DND-41 (cell line): Measurements from ENCODE around the gene ADAMTS16.

Experiments
- ATAC-seq: fragments of 200-7000 bp; cut with Tn5 transposase; 3 replicates; pipeline ENCODE4 v1.9.1; 2021; ENCODE audit warnings: low read depth; ENCODE audit not compliant: insufficient read depth
- DNase-seq: peaks from one replicate; pipeline ENCODE4 v3.0.0-alpha.2; 2020
- H2AFZ ChIP-seq: 2 replicates; pipeline ENCODE4 v1.6.0; 2012; ENCODE audit warnings: low read depth, low read length
- H3K27ac ChIP-seq: 2 replicates; pipeline ENCODE4 v1.5.1; 2012; ENCODE audit warnings: low read length, inconsistent platforms
- H3K27me3 ChIP-seq: fragments of 200-600 bp; sonication (generic); 2 replicates; pipeline ENCODE4 v1.6.0; 2012; ENCODE audit warnings: low read length, mild to moderate bottlenecking, inconsistent platforms; ENCODE audit not compliant: insufficient read depth, poor library complexity
- H3K36me3 ChIP-seq: 2 replicates; pipeline ENCODE4 v1.5.1; 2012; ENCODE audit warnings: low read length, inconsistent platforms; ENCODE audit not compliant: insufficient read depth
- H3K4me1 ChIP-seq: 2 replicates; pipeline ENCODE4 v1.5.1; 2012; ENCODE audit warnings: mild to moderate bottlenecking, low read length; ENCODE audit not compliant: insufficient read depth
- H3K4me2 ChIP-seq: 2 replicates; pipeline ENCODE4 v1.6.0; 2012; ENCODE audit warnings: mild to moderate bottlenecking, moderate library complexity, low read length, inconsistent platforms; ENCODE audit not compliant: insufficient read depth
- H3K4me3 ChIP-seq, 2 experiments: fragments of 200-600 bp in 1 of 2; shearing (Covaris generic) in 1 of 2; 2 replicates each; pipeline ENCODE4 v1.5.1; 2012 to 2016; ENCODE audit warnings: inconsistent platforms in 2 of 2, low read length in 2 of 2, mild to moderate bottlenecking in 2 of 2, low read depth in 1 of 2, moderate library complexity in 1 of 2
- H3K79me2 ChIP-seq: 2 replicates; pipeline ENCODE4 v1.6.0; 2012; ENCODE audit warnings: low read length, inconsistent platforms; ENCODE audit not compliant: insufficient read depth
- H3K9ac ChIP-seq: 2 replicates; pipeline ENCODE4 v1.6.0; 2012; ENCODE audit warnings: low read depth, mild to moderate bottlenecking, inconsistent platforms, low read length, moderate library complexity
- H3K9me3 ChIP-seq: 2 replicates; pipeline ENCODE4 v1.5.1; 2012; ENCODE audit warnings: low read length, moderate library complexity, mild to moderate bottlenecking, inconsistent platforms; ENCODE audit not compliant: insufficient read depth, severe bottlenecking
- H4K20me1 ChIP-seq: 2 replicates; pipeline ENCODE4 v1.6.0; 2012; ENCODE audit warnings: low read length; ENCODE audit not compliant: insufficient read depth
- CTCF ChIP-seq: IDR thresholded peaks from 2 replicates; pipeline ENCODE4 v1.5.1; 2012; ENCODE audit warnings: borderline replicate concordance, low read length, moderate library complexity, mild to moderate bottlenecking; ENCODE audit not compliant: poor library complexity, severe bottlenecking; ENCODE audit errors: extremely low read depth
- EZH2 ChIP-seq: IDR thresholded peaks from 3 replicates; pipeline ENCODE4 v1.6.1; 2012; ENCODE audit warnings: borderline replicate concordance, low read depth, mild to moderate bottlenecking, moderate library complexity, low read length, inconsistent platforms; ENCODE audit not compliant: severe bottlenecking

The ADAMTS16 gene

GRCh38 chr5:5240234-5240633, 100.1 kb downstream of the ADAMTS16 start:
- Histone ChIP-seq H3K4me1 (no peaks in the 10 kb centered on the region), H3K79me2 (no peaks in the 10 kb centered on the region), H3K27ac (no peak overlapping the region), H3K4me3 (no peak overlapping the region), H3K9ac (no peak overlapping the region), H4K20me1 (no peaks in the 10 kb centered on the region), H3K9me3 (no peaks in the 10 kb centered on the region), H3K27me3 (peaks cover 13% of the 10 kb centered on the region), H2AFZ (no peak overlapping the region), H3K36me3 (no peaks in the 10 kb centered on the region), H3K4me2 (no peak overlapping the region)
- no peak for TF ChIP-seq CTCF
- no peak for TF ChIP-seq EZH2
- no peak for DNase-seq
- no peak for ATAC-seq

- no peaks in the 10 kb centered on the region for H3K79me2 ChIP-seq
- DNase-seq (no peak), ATAC-seq (no peak)
- H3K36me3 ChIP-seq, result no peaks in the 10 kb centered on the region
- TF ChIP-seq EZH2 (no peak), CTCF (no peak)
- H3K4me1 ChIP-seq, result no peaks in the 10 kb centered on the region
- no peak overlapping the region for H3K27ac ChIP-seq
- no peaks in the 10 kb centered on the region for H4K20me1 ChIP-seq
- peaks cover 13% of the 10 kb centered on the region for H3K27me3 ChIP-seq
- H3K9me3 ChIP-seq, result no peaks in the 10 kb centered on the region
- H2AFZ ChIP-seq, result no peak overlapping the region
- H3K4me2 ChIP-seq, result no peak overlapping the region
- H3K9ac ChIP-seq, result no peak overlapping the region
- no peak overlapping the region for H3K4me3 ChIP-seq
Measured at GRCh38 chr5:5242056-5242455, 101.9 kb downstream of the ADAMTS16 start.

GRCh38 chr5:5246736-5247135, 106.6 kb downstream of the ADAMTS16 start:
- H3K36me3 ChIP-seq, result no peaks in the 10 kb centered on the region
- H3K27me3 ChIP-seq, result peaks cover 9% of the 10 kb centered on the region
- H2AFZ ChIP-seq, result no peak overlapping the region
- no peaks in the 10 kb centered on the region for H4K20me1 ChIP-seq
- DNase-seq (no peak), ATAC-seq (no peak)
- H3K27ac ChIP-seq, result no peak overlapping the region
- no peak overlapping the region for H3K4me2 ChIP-seq
- H3K79me2 ChIP-seq, result no peaks in the 10 kb centered on the region
- H3K9ac ChIP-seq, result no peak overlapping the region
- H3K4me3 ChIP-seq, result no peak overlapping the region
- TF ChIP-seq CTCF (no peak), EZH2 (no peak)
- H3K9me3 ChIP-seq, result no peaks in the 10 kb centered on the region
- H3K4me1 ChIP-seq, result no peaks in the 10 kb centered on the region

GRCh38 chr5:5250758-5251157, 110.6 kb downstream of the ADAMTS16 start:
- H3K36me3 ChIP-seq, result no peaks in the 10 kb centered on the region
- no peak for TF ChIP-seq EZH2
- no peak for TF ChIP-seq CTCF
- no peaks in the 10 kb centered on the region for H3K9me3 ChIP-seq
- H4K20me1 ChIP-seq, result no peaks in the 10 kb centered on the region
- no peaks in the 10 kb centered on the region for H3K79me2 ChIP-seq
- ATAC-seq, result no peak
- H2AFZ ChIP-seq, result no peak overlapping the region
- DNase-seq, result no peak
- H3K4me3 ChIP-seq, result no peak overlapping the region
- peaks cover 2% of the 10 kb centered on the region for H3K27me3 ChIP-seq
- H3K4me2 ChIP-seq, result no peak overlapping the region
- H3K9ac ChIP-seq, result no peak overlapping the region
- no peaks in the 10 kb centered on the region for H3K4me1 ChIP-seq
- no peak overlapping the region for H3K27ac ChIP-seq
